Astrocyte of the spinal cord (primary cell): Measurements from ENCODE around the gene CD86.

Experiments used
- DNase-seq: peaks from one replicate; pipeline ENCODE4 v3.0.0; 2011; ENCODE audit warnings: low read depth, low spot score
- H3K4me3 ChIP-seq: 2 replicates; pipeline ENCODE4 v1.5.1; 2011; ENCODE audit warnings: low read depth, mild to moderate bottlenecking, low read length, moderate library complexity
- CTCF ChIP-seq: IDR thresholded peaks from 2 replicates; pipeline ENCODE4 v1.5.1; 2012; ENCODE audit warnings: low read depth, mild to moderate bottlenecking, low read length, inconsistent platforms
- in situ Hi-C: cut with HindIII; loops from 2 replicates; pipeline ENCODE4 v1.10.0; 2017; ENCODE audit warnings: low sequenced_read_pairs

The CD86 gene

DNA sequence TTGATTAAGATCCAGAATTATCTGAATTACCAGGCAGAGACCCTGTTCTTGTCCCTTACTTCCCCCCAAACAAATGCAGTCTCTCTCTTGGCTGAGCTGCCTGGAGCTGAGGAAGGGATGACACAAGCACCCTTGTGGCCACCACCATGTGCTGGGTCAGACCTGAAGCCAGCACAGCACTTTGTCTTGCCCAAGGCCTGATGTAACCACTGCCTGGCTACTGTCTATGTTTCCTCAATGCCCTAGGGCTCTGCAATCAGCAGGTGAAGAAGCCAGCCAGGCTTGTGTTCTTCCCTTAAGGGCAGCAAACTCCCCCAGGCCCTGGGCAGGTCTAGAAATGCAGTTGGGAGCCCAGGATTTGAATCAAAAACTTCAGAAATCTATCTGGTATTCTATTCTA is 112.5 kb downstream of the CD86 start:
- TF ChIP-seq CTCF = no peak
- no peak overlapping the region for H3K4me3 ChIP-seq
- in situ Hi-C loops = no loop called here
- no peak for DNase-seq

- in situ Hi-C loops = no loop called here
- no peak for TF ChIP-seq CTCF
- no peak overlapping the region for H3K4me3 ChIP-seq
- no peak for DNase-seq
Observed at GRCh38 chr3:122168044-122168443, 112.9 kb downstream of the CD86 start.

DNA sequence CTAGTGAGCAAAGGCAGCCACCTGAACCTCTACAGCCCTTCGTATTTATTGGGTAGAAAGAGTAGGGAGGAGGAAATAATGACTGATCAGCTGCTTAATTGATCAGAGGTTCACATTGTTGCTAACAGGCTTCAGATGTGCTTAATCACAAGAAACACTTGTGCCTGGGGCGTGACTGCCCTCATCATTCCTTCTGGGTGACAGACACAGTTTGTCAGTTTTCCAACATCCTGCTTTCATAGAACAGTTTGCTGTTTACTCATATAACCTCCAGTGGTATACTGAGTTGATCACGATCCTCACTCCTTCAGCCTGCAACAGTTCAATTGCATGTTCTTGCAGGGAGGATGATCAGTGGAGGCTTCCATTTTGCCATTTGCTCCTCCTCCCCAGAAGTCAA is 114.7 kb downstream of the CD86 start:
- in situ Hi-C loops = no loop called here
- no peak for DNase-seq
- TF ChIP-seq CTCF = no peak
- no peak overlapping the region for H3K4me3 ChIP-seq
